ENCODE data around the gene NEU4.
"Not testable (repeated sequence)": the region's sequence is repeated elsewhere in the genome, so short reads cannot be mapped to it uniquely, and the experiment has no call there.

The NEU4 gene, protein sequence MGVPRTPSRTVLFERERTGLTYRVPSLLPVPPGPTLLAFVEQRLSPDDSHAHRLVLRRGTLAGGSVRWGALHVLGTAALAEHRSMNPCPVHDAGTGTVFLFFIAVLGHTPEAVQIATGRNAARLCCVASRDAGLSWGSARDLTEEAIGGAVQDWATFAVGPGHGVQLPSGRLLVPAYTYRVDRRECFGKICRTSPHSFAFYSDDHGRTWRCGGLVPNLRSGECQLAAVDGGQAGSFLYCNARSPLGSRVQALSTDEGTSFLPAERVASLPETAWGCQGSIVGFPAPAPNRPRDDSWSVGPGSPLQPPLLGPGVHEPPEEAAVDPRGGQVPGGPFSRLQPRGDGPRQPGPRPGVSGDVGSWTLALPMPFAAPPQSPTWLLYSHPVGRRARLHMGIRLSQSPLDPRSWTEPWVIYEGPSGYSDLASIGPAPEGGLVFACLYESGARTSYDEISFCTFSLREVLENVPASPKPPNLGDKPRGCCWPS

DNA sequence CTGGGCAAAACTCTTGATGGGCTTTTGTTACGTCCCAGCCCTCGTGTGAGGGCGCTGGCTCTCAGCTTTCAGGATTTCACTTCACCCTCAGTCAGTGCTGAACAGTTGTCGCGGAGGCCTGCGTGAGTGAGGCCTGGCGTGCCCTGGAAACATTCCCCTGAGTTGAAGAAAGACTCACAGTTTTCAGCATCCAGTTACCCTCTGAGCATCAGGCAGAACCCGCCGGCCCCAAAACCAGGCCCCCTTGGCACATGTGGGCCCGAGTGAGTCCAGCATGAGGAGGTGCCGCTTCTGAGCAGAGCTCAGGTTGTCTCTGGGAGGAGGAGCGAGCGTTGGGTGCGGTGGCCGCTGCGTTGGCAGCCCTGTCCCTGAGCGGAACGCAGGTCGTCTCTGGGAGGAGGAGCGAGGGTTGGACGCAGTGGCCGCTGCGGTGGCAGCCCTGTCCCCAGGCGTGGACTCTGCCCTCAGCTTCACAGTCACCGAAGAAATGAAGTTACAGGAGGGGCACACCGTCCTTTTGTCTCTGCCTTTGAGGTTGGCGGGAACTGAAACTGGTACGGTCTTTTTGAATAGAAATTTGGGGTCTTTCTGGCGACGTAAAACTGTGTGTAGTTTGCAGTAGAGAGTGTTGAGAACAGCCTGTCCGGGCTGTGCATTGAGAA, at the start of gene NEU4:
NEU4 (plus strand) TSS at position 473 of the 662 bp plus-strand sequence. CDS start 5,292 bp downstream, outside the sequence.
- no peak for DNase-seq (ENCODE audit: low read depth)
- no peak within 1 kb of the TSS for H3K4me3 ChIP-seq (ENCODE audit: low read depth, low read length)

DNA sequence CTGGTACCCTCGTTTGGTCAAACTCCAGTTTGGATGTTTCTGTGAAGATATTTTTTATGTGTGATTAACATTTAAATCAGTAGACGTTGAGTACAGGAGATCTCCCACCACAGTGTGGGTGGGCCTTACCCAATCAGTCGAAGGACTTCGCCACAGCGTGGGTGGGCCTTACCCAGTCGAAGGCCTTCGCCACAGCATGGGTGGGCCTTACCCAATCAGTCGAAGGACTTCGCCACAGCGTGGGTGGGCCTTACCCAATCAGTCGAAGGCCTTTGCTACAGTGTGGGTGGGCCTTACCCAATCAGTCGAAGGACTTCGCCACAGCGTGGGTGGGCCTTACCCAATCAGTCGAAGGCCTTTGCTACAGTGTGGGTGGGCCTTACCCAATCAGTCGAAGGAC, 49.1 kb upstream of the NEU4 start:
- DNase-seq (ENCODE audit: low read depth): not testable (repeated sequence)

DNA sequence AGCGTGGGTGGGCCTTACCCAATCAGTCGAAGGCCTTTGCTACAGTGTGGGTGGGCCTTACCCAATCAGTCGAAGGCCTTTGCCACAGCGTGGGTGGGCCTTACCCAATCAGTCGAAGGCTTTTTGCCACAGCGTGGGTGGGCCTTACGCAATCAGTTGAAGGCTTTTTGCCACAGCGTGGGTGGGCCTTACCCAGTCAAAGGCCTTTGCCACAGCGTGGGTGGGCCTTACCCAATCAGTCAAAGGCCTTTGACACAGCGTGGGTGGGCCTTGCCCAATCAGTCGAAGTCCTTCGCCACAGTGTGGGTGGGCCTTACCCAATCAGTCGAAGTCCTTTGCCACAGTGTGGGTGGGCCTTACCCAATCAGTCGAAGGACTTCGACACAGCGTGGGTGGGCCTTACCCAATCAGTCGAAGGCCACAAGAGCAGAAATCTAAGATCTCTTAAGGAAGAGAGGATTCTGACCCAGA, 48.7 kb upstream of the NEU4 start:
- H3K4me3 ChIP-seq (ENCODE audit: low read depth, low read length): no peak overlapping the region
- DNase-seq (ENCODE audit: low read depth): no peak

More for the DNA sequence above, 49.1 kb upstream of the NEU4 start:
- H3K4me3 ChIP-seq (ENCODE audit: low read depth, low read length): not testable (repeated sequence)

DNA sequence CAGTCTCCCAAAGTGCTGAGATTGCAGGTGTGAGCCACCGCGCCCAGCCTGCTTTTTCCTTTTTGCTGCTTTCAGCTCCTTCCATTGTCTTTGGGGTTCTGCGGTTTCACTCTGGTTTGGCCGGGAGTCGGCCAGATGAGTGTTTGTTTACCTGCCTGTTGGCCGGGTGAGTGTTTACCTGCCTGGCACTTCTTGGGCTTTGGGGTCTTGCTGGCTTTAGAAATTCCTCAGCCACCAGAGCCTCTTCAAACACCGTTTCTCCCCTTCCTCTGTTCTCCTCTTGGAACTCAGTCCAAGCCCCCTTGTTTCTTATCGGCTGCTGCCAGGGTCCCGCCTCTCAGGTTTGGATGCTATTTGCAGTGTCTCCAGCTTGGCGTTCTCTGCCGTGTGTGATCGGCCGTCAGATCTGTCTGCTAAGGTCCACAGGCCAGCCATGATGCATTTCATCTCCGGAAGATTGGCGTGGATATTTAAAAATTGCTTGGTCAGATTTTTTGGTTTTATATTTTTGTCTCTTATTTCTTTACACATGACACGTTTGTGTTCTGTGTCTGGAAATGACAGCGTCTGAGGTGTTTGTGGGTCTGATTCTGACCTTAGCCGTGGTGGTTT, 46.6 kb upstream of the NEU4 start:
- no peak overlapping the region for H3K4me3 ChIP-seq (ENCODE audit: low read depth, low read length)
- no peak for DNase-seq (ENCODE audit: low read depth)

DNA sequence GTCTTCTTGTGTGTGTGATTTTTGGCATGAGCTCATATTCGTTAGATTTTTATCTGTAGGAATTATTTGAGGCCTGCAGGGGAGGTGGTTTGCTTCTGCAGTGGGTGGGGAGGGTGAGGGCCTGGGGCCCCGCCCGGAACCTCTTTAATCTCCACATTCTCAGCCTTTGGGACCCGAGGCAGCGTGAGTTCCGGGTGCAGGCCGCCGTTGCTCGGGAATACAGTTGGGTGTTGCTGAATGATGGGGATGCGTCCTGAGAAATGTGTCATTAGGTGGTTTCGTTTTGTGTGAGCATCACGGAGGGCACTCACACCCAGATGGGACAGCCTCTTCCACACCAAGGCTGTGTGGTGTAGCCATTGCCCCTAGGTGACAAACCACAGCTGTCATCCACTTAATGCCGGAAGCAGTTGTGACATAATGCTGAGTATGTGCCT, 46.0 kb upstream of the NEU4 start:
- no peak overlapping the region for H3K4me3 ChIP-seq (ENCODE audit: low read depth, low read length)
- DNase-seq (ENCODE audit: low read depth): no peak

DNA sequence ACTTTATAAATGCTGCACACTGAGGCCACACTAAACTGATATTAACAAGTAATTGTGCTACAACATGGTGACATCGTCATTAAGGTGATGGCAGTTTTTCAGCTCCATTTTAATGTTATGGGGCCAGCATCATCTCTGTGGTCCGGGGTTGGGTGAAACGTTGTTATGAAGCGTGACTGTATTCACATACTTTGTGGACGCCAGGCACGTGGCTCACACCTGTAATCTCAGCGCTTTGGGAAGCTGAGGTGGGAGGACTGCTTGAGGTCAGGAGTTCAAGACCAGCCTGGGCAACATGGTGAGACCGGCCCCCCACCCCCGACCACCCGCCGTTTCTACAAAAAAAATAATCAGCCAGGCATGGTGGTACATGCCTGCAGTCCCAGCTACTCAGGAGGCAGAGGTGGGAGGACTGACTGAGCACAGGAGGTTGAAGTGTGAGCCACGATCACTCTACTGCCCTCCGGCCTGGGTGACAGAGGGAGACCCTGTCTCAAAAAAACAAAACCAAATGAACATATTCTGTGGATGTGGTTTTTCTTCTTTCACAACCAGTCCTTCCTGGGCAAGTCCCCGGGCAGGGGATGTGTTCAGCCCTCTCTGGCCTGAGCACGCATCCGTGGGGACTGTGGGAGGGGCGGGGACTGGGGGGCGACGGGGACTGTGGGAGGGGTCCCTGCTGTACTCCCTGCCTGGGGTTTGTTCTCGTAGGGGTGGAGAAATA, 45.3 kb upstream of the NEU4 start:
- DNase-seq (ENCODE audit: low read depth): no peak
- no peak overlapping the region for H3K4me3 ChIP-seq (ENCODE audit: low read depth, low read length)

DNA sequence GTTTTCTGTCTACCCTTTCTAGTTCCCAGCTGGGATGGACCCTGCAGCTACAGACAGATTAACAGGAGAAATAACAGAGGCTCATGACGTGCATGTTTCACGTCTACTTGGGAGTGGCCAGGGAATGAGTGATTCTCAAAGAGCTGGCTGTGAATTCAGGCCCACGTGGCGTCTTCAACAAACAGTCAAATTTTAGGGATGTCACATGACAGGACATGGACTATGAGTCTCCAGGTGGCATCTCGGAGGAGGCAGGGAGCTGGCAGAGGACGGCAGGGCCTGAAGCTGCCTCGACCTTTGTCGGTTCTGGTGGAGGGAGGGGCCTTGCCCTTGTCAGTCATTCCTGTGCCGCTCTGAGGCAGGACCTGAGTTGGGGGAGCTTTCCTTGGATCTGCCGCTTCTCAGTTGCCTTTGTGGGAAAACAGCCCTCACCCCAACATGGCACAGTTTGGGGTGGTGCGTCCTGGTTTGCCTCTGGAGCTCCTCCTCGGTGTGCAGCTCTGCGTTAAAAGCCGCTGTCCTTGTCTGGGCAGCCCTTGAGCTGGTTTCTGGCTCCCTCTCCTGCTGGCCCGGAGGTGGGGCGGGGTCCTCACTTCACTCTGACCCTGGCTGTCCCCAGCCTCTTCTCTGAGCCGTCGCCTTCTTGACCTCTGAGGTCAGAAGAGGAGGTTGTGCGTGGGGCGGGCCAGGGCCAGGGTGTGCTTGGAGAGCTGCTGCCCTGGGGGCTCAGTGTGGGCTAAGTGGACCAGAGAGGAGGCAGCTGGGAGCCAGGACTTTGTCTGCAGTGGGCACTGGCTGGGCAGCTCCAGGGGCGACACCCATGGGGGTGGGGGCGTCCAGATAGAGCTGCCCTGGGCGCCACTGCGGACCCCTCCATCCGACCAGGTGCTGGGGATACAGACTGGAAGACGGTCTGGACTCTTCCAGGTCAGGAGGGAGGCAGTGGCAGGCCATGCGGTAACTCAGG, 44.4 kb upstream of the NEU4 start:
- no peak for DNase-seq (ENCODE audit: low read depth)
- H3K4me3 ChIP-seq (ENCODE audit: low read depth, low read length): no peak overlapping the region

DNA sequence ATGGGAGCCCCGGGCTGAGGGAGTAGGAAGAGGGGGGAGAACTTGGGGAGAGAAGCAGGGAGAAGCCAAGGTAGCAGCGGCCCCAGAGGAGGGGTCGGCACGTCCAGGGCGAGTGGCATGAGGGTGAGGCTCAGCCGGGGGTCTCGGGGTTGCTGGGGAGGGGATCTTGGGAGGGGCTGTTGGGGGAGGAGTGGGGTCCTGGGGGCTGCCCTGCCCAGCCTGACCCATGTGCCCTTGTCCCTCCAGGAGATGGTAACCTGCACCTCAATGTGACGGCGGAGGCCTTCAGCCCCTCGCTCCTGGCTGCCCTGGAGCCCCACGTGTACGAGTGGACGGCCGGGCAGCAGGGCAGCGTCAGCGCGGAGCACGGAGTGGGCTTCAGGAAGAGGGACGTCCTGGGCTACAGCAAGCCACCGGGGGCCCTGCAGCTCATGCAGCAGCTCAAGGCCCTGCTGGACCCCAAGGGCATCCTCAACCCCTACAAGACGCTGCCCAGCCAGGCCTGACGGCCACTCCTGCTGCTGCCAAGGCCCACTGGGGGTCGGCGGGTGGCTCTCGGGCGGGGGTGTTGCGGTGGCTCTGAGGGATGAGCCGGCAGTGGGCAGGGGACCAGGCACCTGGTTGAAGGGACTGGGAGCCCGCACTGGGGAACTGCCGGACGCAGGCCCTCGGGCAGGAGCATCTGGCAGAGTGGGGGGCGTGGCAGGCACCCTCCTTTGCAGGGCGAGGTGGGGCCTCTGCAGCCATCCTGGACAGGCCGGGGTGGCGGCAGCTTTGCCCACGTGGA, 41.3 kb upstream of the NEU4 start:
- no peak for DNase-seq (ENCODE audit: low read depth)
- no peak overlapping the region for H3K4me3 ChIP-seq (ENCODE audit: low read depth, low read length)

DNA sequence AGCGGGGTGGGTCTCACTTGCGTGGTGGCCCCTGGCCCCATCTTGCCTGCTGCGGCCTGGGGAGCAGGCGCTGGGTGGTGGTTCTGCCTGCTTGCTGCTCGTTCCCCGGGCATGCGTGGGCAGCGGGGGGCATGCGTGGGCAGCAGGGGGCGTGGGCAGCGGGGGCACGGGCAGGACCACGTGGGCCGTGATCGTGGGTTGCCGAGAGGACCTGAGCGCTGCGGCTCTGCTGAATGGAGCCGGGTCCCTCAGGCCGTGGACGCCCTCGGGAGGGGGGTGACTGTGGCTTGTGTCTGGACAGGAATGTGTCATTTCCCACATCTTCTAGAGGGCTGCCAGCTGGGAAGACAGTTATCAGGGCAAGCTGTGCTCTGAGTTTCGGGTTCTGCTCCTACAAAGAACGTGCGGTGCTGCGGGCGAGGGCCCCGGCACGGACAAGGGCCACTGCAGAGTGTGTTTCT, 40.7 kb upstream of the NEU4 start:
- no peak for DNase-seq (ENCODE audit: low read depth)
- no peak overlapping the region for H3K4me3 ChIP-seq (ENCODE audit: low read depth, low read length)

DNA sequence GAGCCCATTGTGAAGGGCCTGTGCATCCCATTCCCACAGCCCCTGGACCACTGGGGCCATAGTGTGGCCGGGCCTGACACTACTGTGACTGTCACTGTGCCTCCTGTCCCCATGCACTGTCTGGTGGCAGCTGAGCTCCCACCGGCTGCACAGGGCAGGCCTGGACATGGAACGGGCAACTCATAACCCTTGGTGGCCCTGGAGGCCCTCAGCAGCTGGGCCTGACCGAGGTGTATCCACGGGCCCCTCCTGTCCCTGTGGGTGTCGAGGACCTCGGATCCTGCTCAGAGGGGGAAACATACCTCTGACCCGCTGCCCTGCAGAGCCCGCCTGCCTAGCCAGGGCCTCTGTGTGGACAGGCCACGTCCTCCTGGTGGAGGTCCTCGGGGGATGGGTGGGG, 40.1 kb upstream of the NEU4 start:
- H3K4me3 ChIP-seq (ENCODE audit: low read depth, low read length): no peak overlapping the region
- DNase-seq (ENCODE audit: low read depth): no peak

DNA sequence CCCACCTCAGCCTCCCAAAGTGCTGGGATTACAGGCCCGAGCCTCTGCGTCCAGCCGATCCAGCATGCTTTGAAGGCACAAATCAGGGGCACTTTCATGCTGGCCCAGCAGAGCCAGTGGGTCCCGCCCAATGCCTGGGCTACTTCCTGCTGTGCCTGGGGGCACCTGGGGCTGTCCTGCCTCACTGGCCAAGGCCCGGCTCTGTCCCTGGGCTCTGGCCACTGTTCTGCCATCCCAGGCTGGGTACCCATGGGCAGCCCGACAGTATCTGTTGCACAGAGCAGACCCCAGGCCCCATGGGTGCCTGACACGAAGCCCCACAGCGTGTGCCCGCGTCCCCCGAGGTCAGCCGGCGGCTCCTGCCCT, 39.2 kb upstream of the NEU4 start:
- DNase-seq (ENCODE audit: low read depth): no peak
- H3K4me3 ChIP-seq (ENCODE audit: low read depth, low read length): no peak overlapping the region

DNA sequence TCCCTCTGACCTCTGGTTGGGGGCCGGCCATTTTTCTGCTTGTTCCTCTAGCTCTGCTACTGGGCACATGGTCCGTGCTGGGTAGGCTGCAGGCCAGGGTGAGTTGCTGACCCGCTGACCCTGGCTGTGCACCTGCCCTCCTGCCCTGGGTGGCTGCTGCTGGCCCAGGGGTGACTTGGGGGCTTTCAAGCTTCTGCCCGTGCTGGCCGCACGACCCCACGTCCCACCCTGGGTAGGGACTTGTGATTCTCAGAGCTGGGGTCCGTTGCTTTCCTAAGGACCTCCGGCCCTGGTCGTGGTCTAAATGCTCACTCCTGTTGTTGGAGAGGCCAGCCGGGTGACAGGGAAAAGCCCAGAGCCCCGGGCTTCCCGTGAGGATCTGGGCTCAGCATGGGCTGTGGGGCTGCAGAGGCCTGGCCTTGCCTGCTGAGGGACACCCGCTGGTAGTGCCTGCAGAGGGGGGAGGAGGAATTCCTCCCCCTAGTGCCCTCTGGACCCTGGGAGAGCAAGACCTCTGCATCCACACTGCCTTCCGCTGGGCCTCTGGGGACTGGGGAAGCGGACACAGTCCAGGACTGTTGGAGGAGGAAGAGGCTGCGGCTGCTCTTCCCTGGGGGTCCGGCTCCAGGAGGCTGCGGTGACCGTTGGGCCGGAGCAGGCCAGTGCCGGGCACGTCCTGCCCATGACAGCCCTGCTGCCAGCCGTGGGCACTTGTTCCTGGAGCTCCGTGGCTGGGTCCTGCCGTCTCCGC, 38.6 kb upstream of the NEU4 start:
- DNase-seq (ENCODE audit: low read depth): no peak

DNA sequence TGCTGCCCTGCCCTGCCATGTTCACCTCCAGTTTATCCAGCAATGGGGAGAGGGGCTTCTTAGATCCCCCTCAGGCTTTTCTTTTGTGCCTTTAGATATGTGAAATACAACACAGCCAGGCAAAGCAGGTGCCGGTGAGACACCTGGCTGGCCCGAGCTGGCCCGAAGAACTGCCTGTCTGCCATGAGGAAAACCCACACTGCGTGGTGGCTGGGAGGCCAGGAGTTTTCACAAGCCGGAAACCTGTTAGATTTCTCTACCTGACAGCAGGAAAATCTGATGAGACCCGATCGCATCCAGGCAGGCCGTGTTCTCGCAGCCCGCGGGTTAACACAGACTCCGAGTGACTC, 38.1 kb upstream of the NEU4 start:
- DNase-seq (ENCODE audit: low read depth): no peak
- H3K4me3 ChIP-seq (ENCODE audit: low read depth, low read length): no peak overlapping the region

More for the DNA sequence above, 38.6 kb upstream of the NEU4 start:
- no peak overlapping the region for H3K4me3 ChIP-seq (ENCODE audit: low read depth, low read length)

DNA sequence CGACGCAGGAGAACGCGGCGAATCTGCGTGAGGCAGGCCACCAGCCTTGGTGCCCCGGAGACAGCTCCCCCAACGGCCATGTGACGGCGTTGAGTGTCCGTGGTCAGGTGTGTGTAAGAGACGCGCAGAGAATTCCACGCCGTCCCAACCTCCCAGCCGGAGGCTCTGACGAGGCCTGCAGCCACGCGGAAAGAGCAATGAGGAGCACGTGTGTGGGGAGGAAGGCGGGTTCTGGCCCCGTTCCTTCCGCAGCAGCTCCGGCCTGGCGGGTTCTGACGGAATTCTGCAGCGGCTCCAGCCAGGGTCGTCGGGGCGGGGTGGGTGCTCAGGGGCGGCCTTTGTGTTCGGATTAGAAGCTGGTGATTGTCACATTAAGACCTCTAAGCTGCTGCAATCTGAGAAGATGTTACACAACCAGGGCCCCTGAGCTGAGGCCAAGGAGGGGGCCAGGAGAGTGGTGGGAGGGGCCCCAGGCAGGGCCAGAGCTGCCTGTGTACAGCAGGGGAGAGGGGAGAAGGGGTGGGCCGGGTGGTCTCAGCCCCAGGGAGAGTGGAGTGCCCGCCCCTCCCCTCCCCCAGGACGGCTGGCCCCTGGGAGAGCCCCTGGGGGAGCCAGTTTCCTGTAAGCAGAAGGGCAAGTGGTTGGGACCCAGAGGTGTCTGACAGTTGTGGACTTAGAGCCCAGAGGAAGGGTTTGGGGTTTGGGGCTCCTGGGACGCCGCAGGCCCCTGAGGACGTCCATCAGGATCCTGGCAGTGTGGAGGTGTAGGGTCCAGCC, 37.5 kb upstream of the NEU4 start:
- peak; percentile 13 for DNase-seq (ENCODE audit: low read depth)
- no peak overlapping the region for H3K4me3 ChIP-seq (ENCODE audit: low read depth, low read length)

DNA sequence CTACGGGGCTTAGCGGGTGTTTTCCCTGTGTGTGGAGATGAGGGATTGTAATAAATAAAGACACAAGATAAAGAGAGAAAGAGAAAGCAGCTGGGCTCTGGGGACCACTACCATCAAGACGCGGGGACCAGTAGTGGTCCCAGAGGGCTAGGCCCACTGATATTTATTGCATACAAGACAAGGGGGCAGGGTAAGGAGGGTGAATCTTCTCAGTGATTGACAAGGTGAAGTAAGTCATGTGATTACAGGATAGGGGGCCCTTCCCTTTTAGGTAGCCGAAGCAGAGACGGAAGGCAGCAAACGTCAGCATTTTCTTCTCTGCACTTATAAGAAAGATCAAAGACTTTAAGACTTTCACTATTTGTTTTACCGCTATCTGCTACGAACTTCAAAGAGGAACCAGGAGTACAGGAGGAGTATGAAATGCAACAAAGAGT, 36.9 kb upstream of the NEU4 start:
- H3K4me3 ChIP-seq (ENCODE audit: low read depth, low read length): no peak overlapping the region
- DNase-seq (ENCODE audit: low read depth): no peak

Data from skeletal muscle cell (primary cell).